MM.1S (cell line): ENCODE results near the gene SLU7.
A peak's percentile ranks its signal among the peaks of the same experiment; 100 is the strongest.

ENCODE experiments used
- DNase-seq: peaks from one replicate; pipeline ENCODE4 v3.0.0-alpha.2; 2015
- H2AFZ ChIP-seq: fragments of 300-600 bp; sonication (generic); 2 replicates; pipeline ENCODE4 v1.6.0; 2016; ENCODE audit warnings: antibody characterized with exemption, low read length
- H3F3A ChIP-seq: fragments of 300-600 bp; sonication (generic); 2 replicates; pipeline ENCODE4 v1.6.1; 2016; ENCODE audit warnings: mild to moderate bottlenecking, antibody characterized with exemption, low read length, moderate library complexity, mixed read lengths; ENCODE audit not compliant: insufficient read depth
- H3K27ac ChIP-seq: fragments of 300-600 bp; sonication (generic); 2 replicates; pipeline ENCODE4 v1.5.1; 2016; ENCODE audit warnings: mild to moderate bottlenecking, low read length
- H3K27me3 ChIP-seq: fragments of 300-600 bp; sonication (generic); replicated peaks from 2 replicates; pipeline ENCODE4 v1.6.0; 2016; ENCODE audit warnings: low read length; ENCODE audit not compliant: insufficient read depth
- H3K36me3 ChIP-seq: fragments of 300-600 bp; sonication (generic); replicated peaks from 2 replicates; pipeline ENCODE4 v1.6.1; 2016; ENCODE audit warnings: mild to moderate bottlenecking, low read length, mixed read lengths; ENCODE audit not compliant: insufficient read depth
- H3K4me1 ChIP-seq: fragments of 300-600 bp; sonication (generic); 2 replicates; pipeline ENCODE4 v1.6.1; 2016; ENCODE audit warnings: low read length, mixed read lengths
- H3K4me2 ChIP-seq: fragments of 300-600 bp; sonication (generic); 2 replicates; pipeline ENCODE4 v1.6.0; 2016; ENCODE audit warnings: low read depth, low read length
- H3K4me3 ChIP-seq: fragments of 300-600 bp; sonication (generic); 2 replicates; pipeline ENCODE4 v1.5.1; 2016; ENCODE audit warnings: low read length, mixed read lengths
- H3K79me2 ChIP-seq: fragments of 300-600 bp; sonication (generic); 2 replicates; pipeline ENCODE4 v1.6.1; 2016; ENCODE audit warnings: mixed run types, low read length, mixed read lengths
- H3K9ac ChIP-seq: fragments of 300-600 bp; sonication (generic); 2 replicates; pipeline ENCODE4 v1.6.1; 2016; ENCODE audit warnings: low read length, mixed read lengths
- H3K9me2 ChIP-seq: fragments of 300-600 bp; sonication (generic); replicated peaks from 2 replicates; pipeline ENCODE4 v1.6.1; 2016; ENCODE audit warnings: mild to moderate bottlenecking, low read length, mixed read lengths; ENCODE audit not compliant: insufficient read depth
- H3K9me3 ChIP-seq: fragments of 300-600 bp; sonication (generic); replicated peaks from 2 replicates; pipeline ENCODE4 v1.6.1; 2016; ENCODE audit warnings: mild to moderate bottlenecking, low read length, mixed read lengths; ENCODE audit not compliant: insufficient read depth
- H4K20me1 ChIP-seq: fragments of 300-600 bp; sonication (generic); 2 replicates; pipeline ENCODE4 v1.6.1; 2016; ENCODE audit warnings: mild to moderate bottlenecking, low read length, moderate library complexity, mixed read lengths; ENCODE audit not compliant: insufficient read depth
- CTCF ChIP-seq: fragments of 300-600 bp; sonication (generic); IDR thresholded peaks from 2 replicates; pipeline ENCODE4 v1.5.1; 2016; ENCODE audit warnings: antibody characterized with exemption, low read length, mixed read lengths
- EZH2 ChIP-seq: fragments of 300-600 bp; sonication (generic); optimal IDR thresholded peaks from 2 replicates; pipeline ENCODE3; 2017; ENCODE audit warnings: low read depth, mild to moderate bottlenecking, antibody characterized with exemption, low read length, mixed read lengths
- EZH2phosphoT487 ChIP-seq: fragments of 300-600 bp; sonication (generic); IDR thresholded peaks from 2 replicates; pipeline ENCODE4 v1.6.1; 2018; ENCODE audit warnings: antibody characterized with exemption, low read length

The SLU7 gene

GRCh38 chr5:160371294-160371693 lies 47.6 kb downstream of the SLU7 start:
- H3K79me2 ChIP-seq = no peaks in the 10 kb centered on the region
- H3K4me2 ChIP-seq = no peak overlapping the region
- TF ChIP-seq EZH2phosphoT487 (no peak), EZH2 (no peak), CTCF (no peak)
- no peaks in the 10 kb centered on the region for H3K27me3 ChIP-seq
- no peaks in the 10 kb centered on the region for H3K9me3 ChIP-seq
- no peaks in the 10 kb centered on the region for H3K9me2 ChIP-seq
- H3K9ac ChIP-seq = no peak overlapping the region
- H3K27ac ChIP-seq = no peak overlapping the region
- no peaks in the 10 kb centered on the region for H3K4me1 ChIP-seq
- H3K36me3 ChIP-seq = no peaks in the 10 kb centered on the region
- H2AFZ ChIP-seq = no peak overlapping the region
- H3K4me3 ChIP-seq = no peak overlapping the region
- H4K20me1 ChIP-seq = no peaks in the 10 kb centered on the region
- H3F3A ChIP-seq = no peaks in the 10 kb centered on the region
- no peak for DNase-seq

GRCh38 chr5:160370713-160371034 lies 48.2 kb downstream of the SLU7 start:
- H3K9ac ChIP-seq = no peak overlapping the region
- H3K27ac ChIP-seq = no peak overlapping the region
- H3F3A ChIP-seq = no peaks in the 10 kb centered on the region
- peak overlapping the region; percentile 49 for H3K4me2 ChIP-seq
- H2AFZ ChIP-seq = peak overlapping the region; percentile 70
- H3K27me3 ChIP-seq = no peaks in the 10 kb centered on the region
- H3K36me3 ChIP-seq = no peaks in the 10 kb centered on the region
- no peaks in the 10 kb centered on the region for H3K9me2 ChIP-seq
- TF ChIP-seq EZH2 = no peak
- no peaks in the 10 kb centered on the region for H3K9me3 ChIP-seq
- no peak for DNase-seq
- H3K4me3 ChIP-seq = peak overlapping the region; percentile 51; the same call in 1 of the 2 replicates
- H4K20me1 ChIP-seq = no peaks in the 10 kb centered on the region
- H3K4me1 ChIP-seq = no peaks in the 10 kb centered on the region
- no peaks in the 10 kb centered on the region for H3K79me2 ChIP-seq

- Histone ChIP-seq H3K9me2 (no peaks in the 10 kb centered on the region), H3K4me1 (no peaks in the 10 kb centered on the region), H2AFZ (peak within 1 kb of the TSS; percentile 70), H3K9ac (no peak within 1 kb of the TSS), H3K27me3 (no peaks in the 10 kb centered on the region), H4K20me1 (no peaks in the 10 kb centered on the region), H3K4me2 (peak within 1 kb of the TSS; percentile 49), H3K36me3 (no peaks in the 10 kb centered on the region), H3K4me3 (peak within 1 kb of the TSS; percentile 51), H3K9me3 (no peaks in the 10 kb centered on the region), H3F3A (no peaks in the 10 kb centered on the region), H3K79me2 (no peaks in the 10 kb centered on the region), H3K27ac (no peak within 1 kb of the TSS)
- TF ChIP-seq EZH2 (no peak), CTCF (no peak), EZH2phosphoT487 (no peak)
- DNase-seq = no peak
Observed at GRCh38 chr5:160369990-160370712, 48.7 kb downstream of the SLU7 start, which contains the start of gene C1QTNF2. Gene C1QTNF2, minus strand, starts transcription at chr5:160370626. Its CDS starts 15,615 bp downstream, at chr5:160355011.

GRCh38 chr5:160367885-160368284 lies 51.0 kb downstream of the SLU7 start:
- Histone ChIP-seq H3K4me2 (no peak overlapping the region), H2AFZ (no peak overlapping the region), H3K9me3 (no peaks in the 10 kb centered on the region), H3F3A (no peaks in the 10 kb centered on the region), H3K4me3 (no peak overlapping the region), H4K20me1 (no peaks in the 10 kb centered on the region), H3K36me3 (no peaks in the 10 kb centered on the region), H3K9me2 (no peaks in the 10 kb centered on the region), H3K9ac (no peak overlapping the region), H3K79me2 (no peaks in the 10 kb centered on the region), H3K4me1 (no peaks in the 10 kb centered on the region), H3K27ac (no peak overlapping the region), H3K27me3 (no peaks in the 10 kb centered on the region)
- no peak for DNase-seq
- TF ChIP-seq EZH2 (no peak), CTCF (no peak), EZH2phosphoT487 (no peak)
